ENCODE data around the gene CGNL1.

The CGNL1 gene

GRCh38 chr15:57582090-57582489 is 205.8 kb downstream of the CGNL1 start:
- DNase-seq, result no peak

- no peak for DNase-seq
Measured at GRCh38 chr15:57583282-57583681, 207.0 kb downstream of the CGNL1 start.

DNA sequence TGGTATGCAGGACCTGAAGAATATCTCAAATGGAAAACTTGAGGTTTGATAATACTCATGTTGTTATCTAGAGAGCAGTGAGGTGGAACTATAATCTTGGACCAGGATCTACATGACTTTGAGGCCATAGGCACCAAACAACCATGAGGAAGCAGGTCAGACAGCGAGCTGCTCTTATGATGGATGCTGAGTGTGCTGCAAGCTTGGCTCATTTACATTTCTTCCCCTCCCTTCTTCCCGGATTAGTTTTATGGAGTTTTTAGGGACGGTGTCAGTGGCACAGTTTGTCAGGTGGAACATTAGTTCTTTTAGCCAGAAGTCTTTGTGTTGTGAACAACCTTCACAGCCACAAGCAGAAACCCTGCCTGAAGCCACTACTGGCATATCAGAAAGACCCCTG is 207.4 kb downstream of the CGNL1 start:
- DNase-seq, result no peak

GRCh38 chr15:57586661-57587424 is 210.5 kb downstream of the CGNL1 start:
- DNase-seq, result no peak

- DNase-seq, result no peak
Measured at GRCh38 chr15:57589281-57589680, 213.0 kb downstream of the CGNL1 start.

DNA sequence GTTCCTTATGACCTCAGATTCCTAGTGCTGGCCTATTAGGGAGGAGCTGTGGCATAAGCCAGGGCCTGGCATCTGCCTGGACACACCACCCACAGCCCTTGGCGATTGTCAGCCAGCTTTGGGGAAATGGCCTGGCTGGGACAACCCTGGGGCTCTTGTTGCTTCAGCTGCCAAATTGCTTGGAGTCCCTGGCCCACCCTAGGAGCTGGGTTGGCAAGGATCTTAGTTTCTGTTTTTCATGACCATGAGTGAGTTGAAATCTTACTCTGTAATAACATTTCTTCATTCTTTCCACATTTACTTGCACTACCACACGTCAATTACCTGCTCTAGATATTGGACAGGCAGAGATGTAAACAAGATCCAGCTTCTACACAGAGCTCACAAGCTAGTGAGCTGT is 213.4 kb downstream of the CGNL1 start:
- DNase-seq, result no peak

GRCh38 chr15:57591237-57591821 is 215.0 kb downstream of the CGNL1 start:
- no peak for DNase-seq

DNA sequence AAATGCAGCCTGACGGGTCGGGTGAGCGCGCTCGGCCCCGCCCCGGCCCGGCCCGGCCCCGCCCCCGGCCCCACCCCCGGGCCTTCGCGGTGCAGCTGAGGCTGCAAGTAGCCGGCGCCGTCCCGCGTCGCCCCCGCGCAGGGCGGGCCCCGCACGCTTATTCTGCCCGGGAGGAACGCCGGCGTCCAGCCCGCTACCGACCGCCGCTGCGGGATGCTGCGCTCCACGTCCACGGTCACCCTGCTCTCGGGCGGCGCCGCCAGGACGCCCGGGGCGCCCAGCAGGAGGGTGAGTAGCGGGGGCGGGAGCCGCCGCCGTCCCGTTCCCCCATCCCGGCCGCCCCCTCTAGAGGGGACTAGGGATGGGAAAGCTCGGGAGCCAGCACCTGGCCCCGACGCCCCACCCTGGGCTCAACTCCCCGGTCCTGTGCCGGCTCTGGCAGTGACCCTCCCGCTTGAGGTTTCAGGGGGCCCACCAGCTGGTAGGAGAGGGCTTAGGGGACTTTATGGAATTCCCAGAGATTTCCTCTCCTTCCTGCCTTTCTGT is 215.6 kb downstream of the CGNL1 start, which contains the start of gene MYZAP:
MYZAP (plus strand) TSS at position 83 of the 546 bp plus-strand sequence; CDS start at position 214, 131 bp downstream.
- no peak for DNase-seq

- DNase-seq, result no peak
Measured at GRCh38 chr15:57592426-57592825, 216.1 kb downstream of the CGNL1 start.

- DNase-seq, result no peak
Measured at GRCh38 chr15:57592836-57593420, 216.6 kb downstream of the CGNL1 start.

GRCh38 chr15:57594479-57594878 is 218.2 kb downstream of the CGNL1 start:
- no peak for DNase-seq

GRCh38 chr15:57595011-57595866 is 218.9 kb downstream of the CGNL1 start:
- DNase-seq, result peak in 1 of 2 experiments; percentile 21

- DNase-seq, result no peak
Measured at GRCh38 chr15:57596301-57596855, 220.1 kb downstream of the CGNL1 start.

GRCh38 chr15:57596978-57597377 is 220.7 kb downstream of the CGNL1 start:
- DNase-seq, result no peak

- no peak for DNase-seq
Measured at GRCh38 chr15:57597431-57597830, 221.1 kb downstream of the CGNL1 start.

DNA sequence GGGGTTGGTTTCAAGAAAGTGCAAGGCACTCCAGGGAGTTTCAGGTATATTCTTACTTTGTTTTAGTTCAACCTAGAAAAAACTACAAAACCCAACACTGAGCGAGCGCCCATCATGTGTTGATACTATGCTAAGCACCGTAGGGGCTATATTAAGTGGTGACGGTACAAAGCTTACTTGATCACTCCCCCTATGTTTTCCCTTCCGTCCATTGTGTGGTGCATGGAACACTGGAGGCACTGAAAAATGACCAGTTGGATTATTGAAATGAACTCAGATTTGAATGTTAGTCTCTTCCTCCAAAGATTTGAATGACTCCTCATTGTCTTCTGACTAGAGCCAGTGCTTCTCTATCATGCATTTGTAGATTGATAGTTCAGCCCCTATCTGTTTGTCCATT is 222.0 kb downstream of the CGNL1 start:
- DNase-seq, result no peak

- no peak for DNase-seq
Measured at GRCh38 chr15:57599296-57599810, 223.0 kb downstream of the CGNL1 start.

DNA sequence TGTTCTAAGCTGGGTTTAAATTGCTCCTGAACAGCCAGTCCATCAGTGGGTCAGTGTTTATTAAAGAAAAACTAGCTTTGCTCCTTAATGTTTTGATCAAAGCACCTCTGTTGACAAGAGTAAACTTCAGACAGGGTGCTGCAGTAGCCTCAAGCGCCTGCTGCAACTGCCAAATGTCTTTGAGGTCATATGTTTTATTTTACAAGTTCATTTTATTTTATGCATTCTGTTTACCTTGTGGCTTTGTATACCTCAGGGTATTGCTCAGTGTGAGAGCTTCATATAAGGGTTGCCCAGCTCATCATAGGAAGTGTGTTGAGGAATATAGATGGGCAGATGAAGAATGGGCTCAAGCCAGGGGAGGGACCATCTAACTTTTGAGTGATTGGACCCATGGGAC is 223.9 kb downstream of the CGNL1 start:
- no peak for DNase-seq
